DOHH2 (cell line): ENCODE results near the gene CNN2.

Source experiments
- EZH2phosphoT487 ChIP-seq: fragments of 200-600 bp; sonication (generic); IDR thresholded peaks from 2 replicates; pipeline ENCODE4 v1.6.1; 2017; ENCODE audit warnings: borderline replicate concordance, mild to moderate bottlenecking, antibody characterized with exemption, low read length, moderate library complexity, mixed read lengths
- TF ChIP-seq, protein P1 (sequence below): fragments of 200-600 bp; sonication (generic); IDR thresholded peaks from one replicate; pipeline ENCODE4 v1.5.1; 2014; ENCODE audit warnings: antibody characterized with exemption, mild to moderate bottlenecking, low read depth, low read length; ENCODE audit not compliant: poor library complexity, severe bottlenecking

DNA sequence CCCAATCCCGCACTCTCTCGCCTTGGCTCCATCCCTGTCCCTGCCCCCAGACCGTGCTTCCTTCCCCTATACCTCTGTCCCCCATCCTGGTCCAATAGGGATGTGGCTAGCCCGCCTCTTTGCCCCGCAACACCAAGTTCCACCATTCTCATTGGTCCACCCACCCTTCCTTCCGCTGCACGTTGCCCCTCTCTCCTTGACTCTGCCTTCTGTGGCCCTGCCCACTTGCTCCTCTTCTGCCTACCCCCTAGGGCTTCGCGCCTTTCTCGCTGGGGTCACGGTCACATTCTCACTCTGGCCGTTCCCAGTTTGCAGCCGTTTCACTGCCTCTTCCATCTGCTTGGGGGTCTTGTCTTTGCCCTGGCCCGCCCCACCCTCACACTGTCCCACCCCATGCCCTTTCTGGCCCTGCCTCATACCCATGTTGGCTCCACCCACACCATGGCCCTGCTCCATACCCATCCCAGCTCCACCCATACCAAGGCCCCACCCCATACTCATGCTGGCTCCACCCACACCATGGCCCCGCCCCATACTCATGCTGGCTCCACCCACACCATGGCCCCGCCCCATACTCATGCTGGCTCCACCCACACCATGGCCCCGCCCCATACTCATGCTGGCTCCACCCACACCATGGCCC is 36.1 kb downstream of the CNN2 start:
- no peak for TF ChIP-seq EZH2phosphoT487
- TF ChIP-seq, protein P1, sequence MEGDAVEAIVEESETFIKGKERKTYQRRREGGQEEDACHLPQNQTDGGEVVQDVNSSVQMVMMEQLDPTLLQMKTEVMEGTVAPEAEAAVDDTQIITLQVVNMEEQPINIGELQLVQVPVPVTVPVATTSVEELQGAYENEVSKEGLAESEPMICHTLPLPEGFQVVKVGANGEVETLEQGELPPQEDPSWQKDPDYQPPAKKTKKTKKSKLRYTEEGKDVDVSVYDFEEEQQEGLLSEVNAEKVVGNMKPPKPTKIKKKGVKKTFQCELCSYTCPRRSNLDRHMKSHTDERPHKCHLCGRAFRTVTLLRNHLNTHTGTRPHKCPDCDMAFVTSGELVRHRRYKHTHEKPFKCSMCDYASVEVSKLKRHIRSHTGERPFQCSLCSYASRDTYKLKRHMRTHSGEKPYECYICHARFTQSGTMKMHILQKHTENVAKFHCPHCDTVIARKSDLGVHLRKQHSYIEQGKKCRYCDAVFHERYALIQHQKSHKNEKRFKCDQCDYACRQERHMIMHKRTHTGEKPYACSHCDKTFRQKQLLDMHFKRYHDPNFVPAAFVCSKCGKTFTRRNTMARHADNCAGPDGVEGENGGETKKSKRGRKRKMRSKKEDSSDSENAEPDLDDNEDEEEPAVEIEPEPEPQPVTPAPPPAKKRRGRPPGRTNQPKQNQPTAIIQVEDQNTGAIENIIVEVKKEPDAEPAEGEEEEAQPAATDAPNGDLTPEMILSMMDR: no peak
